K562 (cell line): ENCODE data around the gene YTHDC1. TPM values are rescaled to one million over a fixed set of nuclear protein-coding genes. Genes with fewer than 3 reads are reported as not detected.

Source experiments
- ATAC-seq: fragments of 200-7000 bp; cut with Tn5 transposase; 3 replicates; pipeline ENCODE4 v1.9.1; 2020; ENCODE audit warnings: moderate library complexity
- Bru-seq: library from RNA; stranded (reverse); fragments of 400-500 nt; gene quantifications from one replicate; lab custom pipeline; 2021; lab: Mats Ljungman, UMichigan
- BruChase-seq, 2 experiments: library from RNA; stranded (reverse); fragments of 400-500 nt; gene quantifications; one replicate each; lab custom pipeline; 2021; lab: Mats Ljungman, UMichigan
- BruUV-seq: library from RNA; stranded (reverse); fragments of 400-500 nt; replicated peaks from 2 replicates; lab custom pipeline; 2021; lab: Mats Ljungman, UMichigan
- CTCF ChIA-PET: fragments of 300-600 bp; formaldehyde crosslinking; extraction: SDS; loops from one replicate; lab custom pipeline; 2021; ENCODE audit warnings: low intra/inter-chr PET ratio; lab: Yijun Ruan, JAX
- POLR2A ChIA-PET: fragments of 300-600, 350-650 bp; sonication (Branson Sonifier 250); formaldehyde crosslinking; extraction: SDS; loops from one replicate; lab custom pipeline; 2021; ENCODE audit warnings: antibody characterized with exemption, inconsistent platforms; lab: Yijun Ruan, JAX
- DNase-seq, 4 experiments: peaks; one replicate each; pipeline versions ENCODE4 v3.0.0 to v3.0.0-alpha.2; 2011 to 2018; ENCODE audit warnings: low spot score in 3 of 4, mixed read lengths in 3 of 4; ENCODE audit errors: extremely low read depth in 1 of 4
- FAIRE-seq: peaks from 2 replicates; lab custom pipeline; 2011; peaks lifted over from hg19 to GRCh38; lab: Jason Lieb, UNC
- H2AFZ ChIP-seq: 2 replicates; pipeline ENCODE4 v1.6.0; 2011; ENCODE audit warnings: low read depth, low read length, control low read depth, inconsistent platforms
- H3K27ac ChIP-seq: fragments of 200-600 bp; 3 replicates; pipeline ENCODE4 v1.8.0; 2011; ENCODE audit warnings: low read depth, mild to moderate bottlenecking, control low read depth, inconsistent platforms, low read length, moderate library complexity, mixed read lengths; ENCODE audit errors: extremely low read depth
- H3K27me3 ChIP-seq, 2 experiments: fragments of 300-600 bp in 1 of 2; 2 replicates in 1 of 2; 3 replicates in 1 of 2; pipeline versions ENCODE4 v1.6.0 to v1.8.0; 2011; ENCODE audit warnings: inconsistent platforms in 2 of 2, low read length in 2 of 2, mild to moderate bottlenecking in 1 of 2, mixed read lengths in 1 of 2, moderate library complexity in 1 of 2; ENCODE audit not compliant: control insufficient read depth in 2 of 2, insufficient read depth in 2 of 2
- H3K36me3 ChIP-seq: fragments of 300-600 bp; 3 replicates; pipeline ENCODE4 v1.8.0; 2011; ENCODE audit warnings: mild to moderate bottlenecking, low read length, inconsistent platforms; ENCODE audit not compliant: control insufficient read depth, insufficient read depth
- H3K4me1 ChIP-seq, 2 experiments: fragments of 200-600 bp in 1 of 2; replicated peaks in 1 of 2; 2 replicates in 1 of 2; 3 replicates in 1 of 2; pipeline versions ENCODE4 v1.5.1 to v1.8.0; 2011; ENCODE audit warnings: inconsistent platforms in 2 of 2, low read length in 2 of 2, mild to moderate bottlenecking in 1 of 2, mixed read lengths in 1 of 2, moderate library complexity in 1 of 2; ENCODE audit not compliant: control insufficient read depth in 2 of 2, insufficient read depth in 2 of 2
- H3K4me2 ChIP-seq: 2 replicates; pipeline ENCODE4 v1.6.1; 2011; ENCODE audit warnings: low read length, control low read depth, inconsistent platforms, mixed read lengths; ENCODE audit not compliant: insufficient read depth
- H3K4me3 ChIP-seq: fragments of 200-600 bp; sonication (generic), shearing (Covaris generic); 2 replicates; pipeline ENCODE4 v1.5.1; 2016; ENCODE audit warnings: control low read depth, inconsistent platforms
- H3K79me2 ChIP-seq: fragments of 200-600 bp; 3 replicates; pipeline ENCODE4 v1.8.0; 2011; ENCODE audit warnings: low read length, inconsistent platforms; ENCODE audit not compliant: control insufficient read depth, insufficient read depth
- H3K9ac ChIP-seq, 2 experiments: 2 replicates each; pipeline versions ENCODE4 v1.6.0 to v1.6.1; 2011; ENCODE audit warnings: low read depth in 2 of 2, low read length in 2 of 2, control low read depth in 1 of 2, inconsistent platforms in 1 of 2, mild to moderate bottlenecking in 1 of 2, mixed read lengths in 1 of 2; ENCODE audit not compliant: insufficient read depth in 1 of 2
- H3K9me1 ChIP-seq: one replicate; pipeline ENCODE4 v1.6.0; 2011; ENCODE audit warnings: inconsistent platforms, mild to moderate bottlenecking, low read length, moderate library complexity; ENCODE audit not compliant: control insufficient read depth, insufficient read depth
- H3K9me3 ChIP-seq: replicated peaks from 2 replicates; pipeline ENCODE4 v1.5.1; 2011; ENCODE audit warnings: low read depth, low read length, inconsistent platforms; ENCODE audit not compliant: control insufficient read depth, insufficient read depth
- H4K20me1 ChIP-seq: replicated peaks from 2 replicates; pipeline ENCODE4 v1.6.1; 2011; ENCODE audit warnings: low read length, inconsistent platforms, mixed read lengths; ENCODE audit not compliant: control insufficient read depth, insufficient read depth
- ARID2 ChIP-seq: fragments of 450-650 bp; IDR thresholded peaks from 2 replicates; pipeline ENCODE4 v1.6.1; 2017; ENCODE audit warnings: antibody characterized with exemption, mild to moderate bottlenecking
- E2F8 ChIP-seq: fragments of 450-650 bp; IDR thresholded peaks from 2 replicates; pipeline ENCODE4 v1.7.1; 2018; ENCODE audit warnings: mild to moderate bottlenecking, low read depth; ENCODE audit not compliant: partially characterized antibody
- FOSL1 ChIP-seq: fragments of 200-800 bp; sonication (Bioruptor generic); conservative IDR thresholded peaks from 2 replicates; pipeline ENCODE4 v1.6.1; 2016; ENCODE audit warnings: missing genetic modification characterization, missing compliant biosample characterization
- ZBTB17 ChIP-seq: fragments of 450-650 bp; formaldehyde crosslinking; IDR thresholded peaks from 2 replicates; pipeline ENCODE4 v1.4.0; 2020; ENCODE audit warnings: mild to moderate bottlenecking
- ZSCAN29 ChIP-seq: fragments of 450-650 bp; IDR thresholded peaks from 2 replicates; pipeline ENCODE4 v1.6.1; 2017
- WGBS: fragments of 100-300 bp; shearing (Covaris generic); methylation state at CpG from one replicate; pipeline ENCODE4 v1.1.6; 2016; ENCODE audit warnings: low coverage, mixed read lengths; ENCODE audit not compliant: insufficient coverage; ENCODE audit errors: missing lambda C conversion rate; 5-methylcytosine and 5-hydroxymethylcytosine counted together
- in situ Hi-C: fragments of 300-500 bp; cut with MboI; formaldehyde crosslinking; loops from 4 replicates; pipeline ENCODE4 v1.15.0; 2018; ENCODE audit warnings: inconsistent platforms, mixed read lengths
- intact Hi-C: fragments of 100-400 bp; cut with micrococcal nuclease; formaldehyde crosslinking; loops from 2 replicates; pipeline ENCODE4 v1.14.2; 2022
- long read RNA-seq, 3 experiments: library from polyadenylated mRNA in 2 of 3; library from RNA in 1 of 3; unstranded in 2 of 3; stranded (forward) in 1 of 3; transcript quantifications; one replicate each; pipeline ENCODE4 v2.0.0, GENCODE V29; 2019 to 2022
- polyA minus RNA-seq, 3 experiments: library from RNA; depleted of rRNA, polyadenylated mRNA; stranded (reverse); fragments of >200 nt; gene quantifications; 2 replicates each; pipeline ENCODE4 v1.2.3, GENCODE V29; 2011
- polyA plus RNA-seq, 8 experiments: library from polyadenylated mRNA; depleted of rRNA in 4 of 8; stranded (reverse) in 5 of 8; unstranded in 3 of 8; fragments of >200 nt; fragmentation: Nextera tagmentation in 2 of 8; fragmentation: Illumina TruSeq in 1 of 8; extraction: Ambion mirVana in 2 of 8; extraction: Trizol in 1 of 8; gene quantifications; 2 replicates each; pipeline versions ENCODE4 v1.2.1 to v1.2.3, GENCODE V29; 2011 to 2014; ENCODE audit warnings: inconsistent platforms in 1 of 8, missing spikeins in 1 of 8
- total RNA-seq, 7 experiments: library from RNA; depleted of rRNA in 6 of 7; stranded (reverse); fragments of >200 nt in 6 of 7; fragmentation: Illumina TruSeq in 2 of 7; extraction: Trizol in 2 of 7; gene quantifications; 2 replicates each; pipeline versions ENCODE4 v1.2.1 to v1.2.3, GENCODE V29; 2011 to 2021; ENCODE audit warnings: low replicate concordance in 1 of 7
- TF ChIP-seq, protein P1 (sequence below): sonication (generic); formaldehyde crosslinking; IDR thresholded peaks from 2 replicates; pipeline ENCODE4 v1.8.1; 2023; ENCODE audit warnings: mild to moderate bottlenecking, missing genetic modification reagents
- TF ChIP-seq, protein P2 (sequence below): fragments of 250-450 bp; sonication (Bioruptor Pico); IDR thresholded peaks from 2 replicates; pipeline ENCODE4 v1.9.0; 2021; ENCODE audit warnings: mild to moderate bottlenecking, inconsistent platforms

Gene YTHDC1
- total RNA-seq (2011; cell fraction: chromatin; rRNA removed; ENCODE audit: low replicate concordance): 52.5 and 164 TPM in 2 replicates
- 19.7 and 44.0 TPM in 2 replicates for total RNA-seq (2011; cell fraction: nucleolus; rRNA removed)
- 45.7 and 51.4 TPM in 2 replicates for total RNA-seq (2011; cell fraction: nucleoplasm; rRNA removed)
- total RNA-seq (2014; rRNA removed) (41.1 and 48.5 TPM in 2 replicates), total RNA-seq (2014; rRNA removed; fragmentation: Illumina TruSeq; extraction: Trizol) (56.4 and 65.1 TPM in 2 replicates), total RNA-seq (2015; rRNA removed; fragmentation: Illumina TruSeq; extraction: Trizol) (54.3 and 54.8 TPM in 2 replicates), total RNA-seq (2021) (41.0 and 51.7 TPM in 2 replicates), polyA plus RNA-seq (2011; rRNA removed) (52.1 and 55.7 TPM in 2 replicates), polyA plus RNA-seq (2014; fragmentation: Illumina TruSeq; extraction: Trizol) (57.2 and 65.4 TPM in 2 replicates), polyA plus RNA-seq (2014; fragmentation: Nextera tagmentation; extraction: Ambion mirVana) (10 to 100 TPM in 1 of 2 experiments, 1 to 10 TPM in 1; 9.8 to 15.8 TPM), polyA plus RNA-seq (2014; rRNA removed) (42.3 and 51.7 TPM in 2 replicates), polyA minus RNA-seq (2011; rRNA and poly(A)+ RNA removed) (95.4 and 105 TPM in 2 replicates), Bru-seq, nascent RNA (percentile 93 among the genes with signal in this experiment), BruChase-seq, experiment 1, labeled RNA remaining after a 2-hour chase (percentile 96 among the genes with signal in this experiment), BruChase-seq, experiment 2, labeled RNA remaining after a 6-hour chase (percentile 97 among the genes with signal in this experiment)
- 13.6 and 20.9 TPM in 2 replicates for polyA plus RNA-seq (2011; cell fraction: cytosol; rRNA removed)
- polyA plus RNA-seq (2011; cell fraction: nucleus; rRNA removed): 85.3 and 116 TPM in 2 replicates
- 30.7 and 55.3 TPM in 2 replicates for polyA plus RNA-seq (2012)
- 10.5 and 18.8 TPM in 2 replicates for polyA minus RNA-seq (2011; cell fraction: cytosol; rRNA and poly(A)+ RNA removed)
- 59.4 and 137 TPM in 2 replicates for polyA minus RNA-seq (2011; cell fraction: nucleus; rRNA and poly(A)+ RNA removed)
- long read RNA-seq, experiment 1, full-length matches to known transcripts: 13 of 52 reads
- long read RNA-seq, experiment 1, partial matches to known transcripts: 26 of 52 reads
- long read RNA-seq, experiment 1, other reads (novel, unspliced or antisense): 13 of 52 reads
- long read RNA-seq, experiment 2, partial matches to known transcripts: 12 of 28 reads
- long read RNA-seq, experiment 2, other reads (novel, unspliced or antisense): 15 of 28 reads
- long read RNA-seq, experiment 3, partial matches to known transcripts: 20 of 22 reads
- long read RNA-seq, experiment 3, other reads (novel, unspliced or antisense): 2 of 22 reads

DNA sequence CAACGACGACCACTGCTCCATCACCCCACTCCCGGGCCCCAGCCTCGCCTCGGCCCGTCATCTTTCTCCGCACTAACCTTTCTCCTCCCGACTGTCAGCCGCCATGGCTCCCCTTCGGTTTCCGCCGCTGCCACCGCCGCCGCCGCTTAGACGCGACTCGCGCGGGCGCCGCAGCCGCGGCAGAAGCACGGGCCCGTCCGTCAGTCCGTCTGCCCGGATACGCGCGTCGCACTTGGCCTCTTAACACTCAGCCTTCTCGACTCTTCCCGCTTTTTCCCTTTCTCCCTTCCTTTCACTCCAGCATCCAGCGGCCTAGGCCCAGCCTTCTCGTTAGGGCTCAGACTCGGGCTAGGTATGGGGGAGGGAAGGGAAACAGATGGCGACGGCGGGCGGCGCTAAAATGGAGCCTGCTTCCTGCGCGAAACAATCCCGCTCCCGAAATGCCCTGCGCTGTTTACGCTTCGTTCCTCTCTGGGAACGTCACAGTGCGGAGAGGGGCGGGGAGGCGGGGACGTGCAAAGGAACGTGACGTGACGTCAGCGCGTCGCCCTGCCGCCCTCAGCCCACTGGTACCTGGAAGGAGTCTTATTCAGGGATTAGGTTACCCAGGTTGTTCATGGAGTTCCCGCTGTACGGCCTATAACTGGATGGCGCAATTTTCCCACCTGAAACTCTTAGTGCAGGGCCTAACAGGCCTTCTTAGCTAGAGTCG, at the start of gene YTHDC1:
TSS of gene YTHDC1 (minus strand) at position 442 of the 712 bp plus-strand sequence. CDS start at position 105, 337 bp downstream.
- under 1% methylated on average over 65 of the region's 67 CpGs for WGBS
- Histone ChIP-seq H3K9ac (peak within 1 kb of the TSS; percentile 94 to 96), H3K4me1 (peaks cover 8 to 9% of the 10 kb centered on the region in 2 experiments; a peak in 4 of 5 replicates), H3K27me3 (no peaks in the 10 kb centered on the region; a peak in 1 of 5 replicates), H4K20me1 (peaks cover 26% of the 10 kb centered on the region), H3K9me1 (no peaks in the 10 kb centered on the region), H3K4me2 (peak within 1 kb of the TSS; percentile 97), H3K9me3 (peaks cover 2% of the 10 kb centered on the region), H2AFZ (peak within 1 kb of the TSS; percentile 97), H3K36me3 (peaks cover 11% of the 10 kb centered on the region; the same call in 2 of the 3 replicates), H3K27ac (peak within 1 kb of the TSS; percentile 98), H3K79me2 (peaks cover 55% of the 10 kb centered on the region), H3K4me3 (peak within 1 kb of the TSS; percentile 91)
- FAIRE-seq: peak; percentile 97
- ChIA-PET POLR2A (interaction anchor here (1.1 kb wide), 1 partner anchor 27 kb away, joined by 3 read pairs; no protein-coding TSS in a partner anchor), CTCF (no interaction called here)
- in situ Hi-C loops (no loop called here), intact Hi-C loops (loop anchor here (10.0 kb wide), 1 partner anchor 805 kb away; the partner anchor contains the start of gene CENPC)
- no TSS peak for BruUV-seq
- peak; percentile 95 for ATAC-seq
- DNase-seq: peak; percentile 89 to 97 (median 90)
- peak; percentile 46; the same call in 1 of the 2 replicates for TF ChIP-seq ZBTB17
- no peak for TF ChIP-seq FOSL1
- peak; percentile 78 for TF ChIP-seq ZSCAN29
- peak; percentile 42 for TF ChIP-seq E2F8
- TF ChIP-seq, protein P1, sequence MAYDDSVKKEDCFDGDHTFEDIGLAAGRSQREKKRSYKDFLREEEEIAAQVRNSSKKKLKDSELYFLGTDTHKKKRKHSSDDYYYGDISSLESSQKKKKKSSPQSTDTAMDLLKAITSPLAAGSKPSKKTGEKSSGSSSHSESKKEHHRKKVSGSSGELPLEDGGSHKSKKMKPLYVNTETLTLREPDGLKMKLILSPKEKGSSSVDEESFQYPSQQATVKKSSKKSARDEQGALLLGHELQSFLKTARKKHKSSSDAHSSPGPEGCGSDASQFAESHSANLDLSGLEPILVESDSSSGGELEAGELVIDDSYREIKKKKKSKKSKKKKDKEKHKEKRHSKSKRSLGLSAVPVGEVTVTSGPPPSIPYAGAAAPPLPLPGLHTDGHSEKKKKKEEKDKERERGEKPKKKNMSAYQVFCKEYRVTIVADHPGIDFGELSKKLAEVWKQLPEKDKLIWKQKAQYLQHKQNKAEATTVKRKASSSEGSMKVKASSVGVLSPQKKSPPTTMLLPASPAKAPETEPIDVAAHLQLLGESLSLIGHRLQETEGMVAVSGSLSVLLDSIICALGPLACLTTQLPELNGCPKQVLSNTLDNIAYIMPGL (CRISPR knock-in tag): peak; percentile 92
- no peak for TF ChIP-seq ARID2
- TF ChIP-seq, protein P2, sequence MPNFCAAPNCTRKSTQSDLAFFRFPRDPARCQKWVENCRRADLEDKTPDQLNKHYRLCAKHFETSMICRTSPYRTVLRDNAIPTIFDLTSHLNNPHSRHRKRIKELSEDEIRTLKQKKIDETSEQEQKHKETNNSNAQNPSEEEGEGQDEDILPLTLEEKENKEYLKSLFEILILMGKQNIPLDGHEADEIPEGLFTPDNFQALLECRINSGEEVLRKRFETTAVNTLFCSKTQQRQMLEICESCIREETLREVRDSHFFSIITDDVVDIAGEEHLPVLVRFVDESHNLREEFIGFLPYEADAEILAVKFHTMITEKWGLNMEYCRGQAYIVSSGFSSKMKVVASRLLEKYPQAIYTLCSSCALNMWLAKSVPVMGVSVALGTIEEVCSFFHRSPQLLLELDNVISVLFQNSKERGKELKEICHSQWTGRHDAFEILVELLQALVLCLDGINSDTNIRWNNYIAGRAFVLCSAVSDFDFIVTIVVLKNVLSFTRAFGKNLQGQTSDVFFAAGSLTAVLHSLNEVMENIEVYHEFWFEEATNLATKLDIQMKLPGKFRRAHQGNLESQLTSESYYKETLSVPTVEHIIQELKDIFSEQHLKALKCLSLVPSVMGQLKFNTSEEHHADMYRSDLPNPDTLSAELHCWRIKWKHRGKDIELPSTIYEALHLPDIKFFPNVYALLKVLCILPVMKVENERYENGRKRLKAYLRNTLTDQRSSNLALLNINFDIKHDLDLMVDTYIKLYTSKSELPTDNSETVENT: peak; percentile 66
